WTC11 (cell line): ENCODE measurements around the gene USP15. TPM values are rescaled to one million over a fixed set of nuclear protein-coding genes. Genes with fewer than 3 reads are reported as not detected.

Experiments used
- ATAC-seq: fragments of 200-7000 bp; cut with Tn5 transposase; 2 replicates; pipeline ENCODE4 v1.10.0; 2021; ENCODE audit warnings: mild to moderate bottlenecking, moderate library complexity
- CTCF ChIA-PET: fragments of 300-600 bp; sonication (Branson Sonifier 250); formaldehyde crosslinking; loops from one replicate; lab custom pipeline; 2021; ENCODE audit warnings: antibody characterized with exemption; lab: Charles Lee
- POLR2A ChIA-PET: fragments of 350-600 bp; sonication (Branson Sonifier 250); formaldehyde crosslinking; loops from one replicate; lab custom pipeline; 2021; ENCODE audit warnings: antibody characterized with exemption; lab: Charles Lee
- DNase-seq: peaks from one replicate; pipeline ENCODE4 v3.0.0; 2021; ENCODE audit warnings: low spot score
- H3K27ac Mint-ChIP-seq: 2 replicates; pipeline ENCODE4 v1.8.0; 2021; ENCODE audit warnings: mixed read lengths
- H3K27me3 Mint-ChIP-seq: 2 replicates; pipeline ENCODE4 v1.8.0; 2021; ENCODE audit warnings: low read depth, mild to moderate bottlenecking, moderate library complexity, mixed read lengths
- H3K36me3 Mint-ChIP-seq: 2 replicates; pipeline ENCODE4 v1.8.0; 2021; ENCODE audit warnings: mixed read lengths
- H3K4me1 Mint-ChIP-seq: 2 replicates; pipeline ENCODE4 v1.8.0; 2022; ENCODE audit warnings: mixed read lengths
- H3K4me3 Mint-ChIP-seq: 2 replicates; pipeline ENCODE4 v1.8.0; 2021; ENCODE audit warnings: mild to moderate bottlenecking, moderate library complexity, mixed read lengths
- H3K9me3 Mint-ChIP-seq: 2 replicates; pipeline ENCODE4 v1.8.0; 2021; ENCODE audit warnings: mixed read lengths
- CBFB ChIP-seq: sonication (generic); formaldehyde crosslinking; IDR thresholded peaks from 2 replicates; pipeline ENCODE4 v1.8.1; 2022; ENCODE audit warnings: mild to moderate bottlenecking, low read depth, missing genetic modification reagents
- E2F5 ChIP-seq: sonication (generic); formaldehyde crosslinking; IDR thresholded peaks from 2 replicates; pipeline ENCODE4 v1.8.1; 2022; ENCODE audit warnings: mild to moderate bottlenecking, moderate library complexity, missing genetic modification reagents
- EMX1 ChIP-seq: fragments of 250-450 bp; sonication (Bioruptor Pico); IDR thresholded peaks from 2 replicates; pipeline ENCODE4 v1.8.0; 2021; ENCODE audit warnings: mild to moderate bottlenecking
- ERG ChIP-seq: fragments of 250-450 bp; sonication (Bioruptor Pico); IDR thresholded peaks from 2 replicates; pipeline ENCODE4 v1.8.0; 2021; ENCODE audit warnings: mild to moderate bottlenecking
- NFYB ChIP-seq: sonication (generic); formaldehyde crosslinking; conservative IDR thresholded peaks from 2 replicates; pipeline ENCODE4 v1.8.0; 2022; ENCODE audit warnings: low read depth, missing genetic modification reagents
- PREB ChIP-seq: sonication (generic); formaldehyde crosslinking; IDR thresholded peaks from 2 replicates; pipeline ENCODE4 v1.8.1; 2022; ENCODE audit warnings: mild to moderate bottlenecking, missing genetic modification reagents, moderate library complexity, borderline replicate concordance
- TCF7 ChIP-seq: sonication (generic); formaldehyde crosslinking; IDR thresholded peaks from 2 replicates; pipeline ENCODE4 v1.8.0; 2022; ENCODE audit warnings: mild to moderate bottlenecking, low read depth, missing genetic modification reagents, moderate library complexity
- TEAD1 ChIP-seq: sonication (generic); formaldehyde crosslinking; IDR thresholded peaks from 2 replicates; pipeline ENCODE4 v1.8.0; 2022; ENCODE audit warnings: mild to moderate bottlenecking, missing genetic modification reagents
- ZBTB21 ChIP-seq: sonication (generic); formaldehyde crosslinking; IDR thresholded peaks from 2 replicates; pipeline ENCODE4 v1.8.1; 2023; ENCODE audit warnings: mild to moderate bottlenecking, missing genetic modification reagents, borderline replicate concordance
- total RNA-seq: library from RNA; stranded (reverse); gene quantifications from 3 replicates; pipeline ENCODE4 v1.2.3, GENCODE V29; 2021
- TF ChIP-seq, protein P1 (sequence below): sonication (generic); formaldehyde crosslinking; IDR thresholded peaks from 2 replicates; pipeline ENCODE4 v1.8.0; 2023; ENCODE audit warnings: mild to moderate bottlenecking, missing genetic modification reagents
- TF ChIP-seq, protein P2 (sequence below): sonication (generic); formaldehyde crosslinking; IDR thresholded peaks from 2 replicates; pipeline ENCODE4 v1.8.1; 2022; ENCODE audit warnings: low read depth, mild to moderate bottlenecking, moderate library complexity, missing genetic modification reagents, borderline replicate concordance
- TF ChIP-seq, protein P3 (sequence below): sonication (generic); formaldehyde crosslinking; IDR thresholded peaks from 2 replicates; pipeline ENCODE4 v1.8.1; 2022; ENCODE audit warnings: low read depth, missing genetic modification reagents, borderline replicate concordance
- TF ChIP-seq, protein P4 (sequence below): sonication (generic); formaldehyde crosslinking; conservative IDR thresholded peaks from 2 replicates; pipeline ENCODE4 v1.8.1; 2023; ENCODE audit warnings: mild to moderate bottlenecking, low read depth, missing genetic modification reagents, moderate library complexity
- TF ChIP-seq, protein P5 (sequence below): sonication (generic); formaldehyde crosslinking; IDR thresholded peaks from 2 replicates; pipeline ENCODE4 v1.8.0; 2022; ENCODE audit warnings: mild to moderate bottlenecking, missing genetic modification reagents
- TF ChIP-seq, protein P6 (sequence below): fragments of 250-450 bp; sonication (Bioruptor Pico); IDR thresholded peaks from 2 replicates; pipeline ENCODE4 v1.9.0; 2021; ENCODE audit warnings: mild to moderate bottlenecking, borderline replicate concordance
- TF ChIP-seq, protein P7 (sequence below): sonication (generic); formaldehyde crosslinking; conservative IDR thresholded peaks from 2 replicates; pipeline ENCODE4 v1.8.1; 2022; ENCODE audit warnings: mild to moderate bottlenecking, missing genetic modification reagents

USP15 gene
- total RNA-seq, 1 experiment from 2014 or later = 37.2 TPM

- Mint-ChIP-seq H3K4me3 (no peak overlapping the region), H3K4me1 (no peaks in the 10 kb centered on the region), H3K36me3 (peaks cover 7% of the 10 kb centered on the region), H3K27me3 (no peaks in the 10 kb centered on the region), H3K27ac (no peak overlapping the region), H3K9me3 (no peaks in the 10 kb centered on the region)
- no peak for TF ChIP-seq TEAD1 (CRISPR knock-in tag)
- TF ChIP-seq, protein P1, sequence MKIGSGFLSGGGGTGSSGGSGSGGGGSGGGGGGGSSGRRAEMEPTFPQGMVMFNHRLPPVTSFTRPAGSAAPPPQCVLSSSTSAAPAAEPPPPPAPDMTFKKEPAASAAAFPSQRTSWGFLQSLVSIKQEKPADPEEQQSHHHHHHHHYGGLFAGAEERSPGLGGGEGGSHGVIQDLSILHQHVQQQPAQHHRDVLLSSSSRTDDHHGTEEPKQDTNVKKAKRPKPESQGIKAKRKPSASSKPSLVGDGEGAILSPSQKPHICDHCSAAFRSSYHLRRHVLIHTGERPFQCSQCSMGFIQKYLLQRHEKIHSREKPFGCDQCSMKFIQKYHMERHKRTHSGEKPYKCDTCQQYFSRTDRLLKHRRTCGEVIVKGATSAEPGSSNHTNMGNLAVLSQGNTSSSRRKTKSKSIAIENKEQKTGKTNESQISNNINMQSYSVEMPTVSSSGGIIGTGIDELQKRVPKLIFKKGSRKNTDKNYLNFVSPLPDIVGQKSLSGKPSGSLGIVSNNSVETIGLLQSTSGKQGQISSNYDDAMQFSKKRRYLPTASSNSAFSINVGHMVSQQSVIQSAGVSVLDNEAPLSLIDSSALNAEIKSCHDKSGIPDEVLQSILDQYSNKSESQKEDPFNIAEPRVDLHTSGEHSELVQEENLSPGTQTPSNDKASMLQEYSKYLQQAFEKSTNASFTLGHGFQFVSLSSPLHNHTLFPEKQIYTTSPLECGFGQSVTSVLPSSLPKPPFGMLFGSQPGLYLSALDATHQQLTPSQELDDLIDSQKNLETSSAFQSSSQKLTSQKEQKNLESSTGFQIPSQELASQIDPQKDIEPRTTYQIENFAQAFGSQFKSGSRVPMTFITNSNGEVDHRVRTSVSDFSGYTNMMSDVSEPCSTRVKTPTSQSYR = no peak
- TF ChIP-seq, protein P2, sequence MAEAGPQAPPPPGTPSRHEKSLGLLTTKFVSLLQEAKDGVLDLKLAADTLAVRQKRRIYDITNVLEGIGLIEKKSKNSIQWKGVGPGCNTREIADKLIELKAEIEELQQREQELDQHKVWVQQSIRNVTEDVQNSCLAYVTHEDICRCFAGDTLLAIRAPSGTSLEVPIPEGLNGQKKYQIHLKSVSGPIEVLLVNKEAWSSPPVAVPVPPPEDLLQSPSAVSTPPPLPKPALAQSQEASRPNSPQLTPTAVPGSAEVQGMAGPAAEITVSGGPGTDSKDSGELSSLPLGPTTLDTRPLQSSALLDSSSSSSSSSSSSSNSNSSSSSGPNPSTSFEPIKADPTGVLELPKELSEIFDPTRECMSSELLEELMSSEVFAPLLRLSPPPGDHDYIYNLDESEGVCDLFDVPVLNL (CRISPR knock-in tag) = no peak
- TF ChIP-seq, protein P3, sequence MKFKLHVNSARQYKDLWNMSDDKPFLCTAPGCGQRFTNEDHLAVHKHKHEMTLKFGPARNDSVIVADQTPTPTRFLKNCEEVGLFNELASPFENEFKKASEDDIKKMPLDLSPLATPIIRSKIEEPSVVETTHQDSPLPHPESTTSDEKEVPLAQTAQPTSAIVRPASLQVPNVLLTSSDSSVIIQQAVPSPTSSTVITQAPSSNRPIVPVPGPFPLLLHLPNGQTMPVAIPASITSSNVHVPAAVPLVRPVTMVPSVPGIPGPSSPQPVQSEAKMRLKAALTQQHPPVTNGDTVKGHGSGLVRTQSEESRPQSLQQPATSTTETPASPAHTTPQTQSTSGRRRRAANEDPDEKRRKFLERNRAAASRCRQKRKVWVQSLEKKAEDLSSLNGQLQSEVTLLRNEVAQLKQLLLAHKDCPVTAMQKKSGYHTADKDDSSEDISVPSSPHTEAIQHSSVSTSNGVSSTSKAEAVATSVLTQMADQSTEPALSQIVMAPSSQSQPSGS (CRISPR knock-in tag) = no peak
- TF ChIP-seq ZBTB21 (CRISPR knock-in tag) = no peak
- TF ChIP-seq EMX1 (CRISPR knock-in tag) = no peak
- no peak for TF ChIP-seq CBFB (CRISPR knock-in tag)
- TF ChIP-seq E2F5 (CRISPR knock-in tag) = no peak
- TF ChIP-seq TCF7 (CRISPR knock-in tag) = no peak
- no peak for TF ChIP-seq PREB
- TF ChIP-seq, protein P4, sequence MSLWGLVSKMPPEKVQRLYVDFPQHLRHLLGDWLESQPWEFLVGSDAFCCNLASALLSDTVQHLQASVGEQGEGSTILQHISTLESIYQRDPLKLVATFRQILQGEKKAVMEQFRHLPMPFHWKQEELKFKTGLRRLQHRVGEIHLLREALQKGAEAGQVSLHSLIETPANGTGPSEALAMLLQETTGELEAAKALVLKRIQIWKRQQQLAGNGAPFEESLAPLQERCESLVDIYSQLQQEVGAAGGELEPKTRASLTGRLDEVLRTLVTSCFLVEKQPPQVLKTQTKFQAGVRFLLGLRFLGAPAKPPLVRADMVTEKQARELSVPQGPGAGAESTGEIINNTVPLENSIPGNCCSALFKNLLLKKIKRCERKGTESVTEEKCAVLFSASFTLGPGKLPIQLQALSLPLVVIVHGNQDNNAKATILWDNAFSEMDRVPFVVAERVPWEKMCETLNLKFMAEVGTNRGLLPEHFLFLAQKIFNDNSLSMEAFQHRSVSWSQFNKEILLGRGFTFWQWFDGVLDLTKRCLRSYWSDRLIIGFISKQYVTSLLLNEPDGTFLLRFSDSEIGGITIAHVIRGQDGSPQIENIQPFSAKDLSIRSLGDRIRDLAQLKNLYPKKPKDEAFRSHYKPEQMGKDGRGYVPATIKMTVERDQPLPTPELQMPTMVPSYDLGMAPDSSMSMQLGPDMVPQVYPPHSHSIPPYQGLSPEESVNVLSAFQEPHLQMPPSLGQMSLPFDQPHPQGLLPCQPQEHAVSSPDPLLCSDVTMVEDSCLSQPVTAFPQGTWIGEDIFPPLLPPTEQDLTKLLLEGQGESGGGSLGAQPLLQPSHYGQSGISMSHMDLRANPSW = no peak
- TF ChIP-seq, protein P5, sequence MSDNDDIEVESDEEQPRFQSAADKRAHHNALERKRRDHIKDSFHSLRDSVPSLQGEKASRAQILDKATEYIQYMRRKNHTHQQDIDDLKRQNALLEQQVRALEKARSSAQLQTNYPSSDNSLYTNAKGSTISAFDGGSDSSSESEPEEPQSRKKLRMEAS = no peak
- TF ChIP-seq ERG (CRISPR knock-in tag) = no peak
- TF ChIP-seq, protein P6, sequence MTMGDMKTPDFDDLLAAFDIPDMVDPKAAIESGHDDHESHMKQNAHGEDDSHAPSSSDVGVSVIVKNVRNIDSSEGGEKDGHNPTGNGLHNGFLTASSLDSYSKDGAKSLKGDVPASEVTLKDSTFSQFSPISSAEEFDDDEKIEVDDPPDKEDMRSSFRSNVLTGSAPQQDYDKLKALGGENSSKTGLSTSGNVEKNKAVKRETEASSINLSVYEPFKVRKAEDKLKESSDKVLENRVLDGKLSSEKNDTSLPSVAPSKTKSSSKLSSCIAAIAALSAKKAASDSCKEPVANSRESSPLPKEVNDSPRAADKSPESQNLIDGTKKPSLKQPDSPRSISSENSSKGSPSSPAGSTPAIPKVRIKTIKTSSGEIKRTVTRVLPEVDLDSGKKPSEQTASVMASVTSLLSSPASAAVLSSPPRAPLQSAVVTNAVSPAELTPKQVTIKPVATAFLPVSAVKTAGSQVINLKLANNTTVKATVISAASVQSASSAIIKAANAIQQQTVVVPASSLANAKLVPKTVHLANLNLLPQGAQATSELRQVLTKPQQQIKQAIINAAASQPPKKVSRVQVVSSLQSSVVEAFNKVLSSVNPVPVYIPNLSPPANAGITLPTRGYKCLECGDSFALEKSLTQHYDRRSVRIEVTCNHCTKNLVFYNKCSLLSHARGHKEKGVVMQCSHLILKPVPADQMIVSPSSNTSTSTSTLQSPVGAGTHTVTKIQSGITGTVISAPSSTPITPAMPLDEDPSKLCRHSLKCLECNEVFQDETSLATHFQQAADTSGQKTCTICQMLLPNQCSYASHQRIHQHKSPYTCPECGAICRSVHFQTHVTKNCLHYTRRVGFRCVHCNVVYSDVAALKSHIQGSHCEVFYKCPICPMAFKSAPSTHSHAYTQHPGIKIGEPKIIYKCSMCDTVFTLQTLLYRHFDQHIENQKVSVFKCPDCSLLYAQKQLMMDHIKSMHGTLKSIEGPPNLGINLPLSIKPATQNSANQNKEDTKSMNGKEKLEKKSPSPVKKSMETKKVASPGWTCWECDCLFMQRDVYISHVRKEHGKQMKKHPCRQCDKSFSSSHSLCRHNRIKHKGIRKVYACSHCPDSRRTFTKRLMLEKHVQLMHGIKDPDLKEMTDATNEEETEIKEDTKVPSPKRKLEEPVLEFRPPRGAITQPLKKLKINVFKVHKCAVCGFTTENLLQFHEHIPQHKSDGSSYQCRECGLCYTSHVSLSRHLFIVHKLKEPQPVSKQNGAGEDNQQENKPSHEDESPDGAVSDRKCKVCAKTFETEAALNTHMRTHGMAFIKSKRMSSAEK (CRISPR knock-in tag) = no peak
- TF ChIP-seq, protein P7, sequence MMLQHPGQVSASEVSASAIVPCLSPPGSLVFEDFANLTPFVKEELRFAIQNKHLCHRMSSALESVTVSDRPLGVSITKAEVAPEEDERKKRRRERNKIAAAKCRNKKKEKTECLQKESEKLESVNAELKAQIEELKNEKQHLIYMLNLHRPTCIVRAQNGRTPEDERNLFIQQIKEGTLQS = no peak
- TF ChIP-seq NFYB (CRISPR knock-in tag) = no peak
- DNase-seq (no peak), ATAC-seq (no peak)
- ChIA-PET CTCF (no interaction called here), POLR2A (no interaction called here)
Observed at GRCh38 chr12:62320054-62320453, 59.9 kb downstream of the USP15 start.
